Esophagus squamous epithelium (tissue), 4 donors: ENCODE results near the gene PTPN14.

Source experiments
- POLR2A ChIP-seq, 4 donors: fragments of 450-650 bp; IDR thresholded peaks; one replicate each; pipeline ENCODE4 v1.6.1; 2017; ENCODE audit warnings: antibody characterized with exemption in 4 of 4, mild to moderate bottlenecking in 4 of 4, moderate library complexity in 3 of 4
- TF ChIP-seq, protein P1 (sequence below), 6 experiments: fragments of 450-650 bp in 4 of 6; fragments of 200-600 bp in 2 of 6; sonication (generic) in 2 of 6; IDR thresholded peaks; one replicate each; pipeline ENCODE4 v1.5.1; 2016 to 2019; ENCODE audit warnings: antibody characterized with exemption in 6 of 6, mild to moderate bottlenecking in 4 of 6, moderate library complexity in 4 of 6

DNA sequence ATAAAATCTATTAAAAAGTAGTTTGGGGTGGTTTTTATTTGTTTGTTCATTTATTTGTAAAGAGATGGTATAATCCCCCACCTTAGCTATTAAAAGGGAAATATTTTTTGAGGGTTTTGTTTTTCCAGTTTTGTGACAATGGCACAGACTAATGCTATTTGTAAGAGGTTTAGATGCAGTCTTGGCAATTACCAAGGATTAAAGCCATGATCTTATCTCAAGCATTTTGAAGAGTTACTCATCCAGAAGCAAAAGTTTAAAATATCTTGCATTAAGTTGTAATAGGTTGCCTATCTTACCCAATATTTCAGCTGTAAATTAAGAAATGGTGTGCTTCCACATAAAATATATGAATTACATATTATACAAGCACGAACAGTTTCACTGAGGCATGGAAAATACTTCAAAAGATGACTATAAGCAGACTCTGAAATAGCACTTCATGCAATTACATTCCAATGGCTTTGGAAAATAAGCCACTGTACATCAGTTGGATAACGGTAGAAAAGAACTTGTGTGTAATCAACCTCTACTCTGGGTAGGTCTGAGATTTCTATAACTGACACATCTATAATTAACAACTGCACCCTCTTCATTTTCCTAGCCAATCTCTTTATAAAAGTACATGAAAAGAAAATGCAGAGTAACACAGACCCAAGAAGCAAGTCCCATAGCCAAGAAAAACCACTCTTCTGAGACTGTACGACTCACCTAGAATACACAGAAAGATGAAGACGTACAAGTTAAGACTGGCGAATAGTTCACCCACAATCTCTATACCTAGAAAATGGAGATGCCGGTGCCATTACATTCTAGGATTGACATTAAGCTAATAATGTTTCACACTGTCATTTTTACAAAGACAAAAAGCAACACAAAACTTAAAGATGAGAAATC lies 95.2 kb downstream of the PTPN14 start:
- TF ChIP-seq, protein P1, sequence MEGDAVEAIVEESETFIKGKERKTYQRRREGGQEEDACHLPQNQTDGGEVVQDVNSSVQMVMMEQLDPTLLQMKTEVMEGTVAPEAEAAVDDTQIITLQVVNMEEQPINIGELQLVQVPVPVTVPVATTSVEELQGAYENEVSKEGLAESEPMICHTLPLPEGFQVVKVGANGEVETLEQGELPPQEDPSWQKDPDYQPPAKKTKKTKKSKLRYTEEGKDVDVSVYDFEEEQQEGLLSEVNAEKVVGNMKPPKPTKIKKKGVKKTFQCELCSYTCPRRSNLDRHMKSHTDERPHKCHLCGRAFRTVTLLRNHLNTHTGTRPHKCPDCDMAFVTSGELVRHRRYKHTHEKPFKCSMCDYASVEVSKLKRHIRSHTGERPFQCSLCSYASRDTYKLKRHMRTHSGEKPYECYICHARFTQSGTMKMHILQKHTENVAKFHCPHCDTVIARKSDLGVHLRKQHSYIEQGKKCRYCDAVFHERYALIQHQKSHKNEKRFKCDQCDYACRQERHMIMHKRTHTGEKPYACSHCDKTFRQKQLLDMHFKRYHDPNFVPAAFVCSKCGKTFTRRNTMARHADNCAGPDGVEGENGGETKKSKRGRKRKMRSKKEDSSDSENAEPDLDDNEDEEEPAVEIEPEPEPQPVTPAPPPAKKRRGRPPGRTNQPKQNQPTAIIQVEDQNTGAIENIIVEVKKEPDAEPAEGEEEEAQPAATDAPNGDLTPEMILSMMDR (IDR thresholded peaks at IDR 0.05), result no peak
- no peak for TF ChIP-seq POLR2A (IDR thresholded peaks at IDR 0.05)
